RWPE2 (cell line): ENCODE data around the gene PER2.

Experiments
- ATAC-seq: fragments of 200-7000 bp; cut with Tn5 transposase; 3 replicates; pipeline ENCODE4 v1.9.1; 2021; ENCODE audit warnings: low read depth
- DNase-seq: peaks from one replicate; pipeline ENCODE4 v3.0.0-alpha.2; 2020; ENCODE audit warnings: low spot score
- H3K27ac ChIP-seq: fragments of 450-650 bp; 2 replicates; pipeline ENCODE4 v1.5.1; 2017; ENCODE audit warnings: mild to moderate bottlenecking; ENCODE audit not compliant: poor library complexity, severe bottlenecking
- H3K27me3 ChIP-seq: fragments of 250-450 bp; sonication (Bioruptor Pico); 2 replicates; pipeline ENCODE4 v1.5.1; 2021; ENCODE audit warnings: mild to moderate bottlenecking, moderate library complexity; ENCODE audit not compliant: insufficient read depth, poor library complexity, severe bottlenecking
- H3K36me3 ChIP-seq: fragments of 250-450 bp; sonication (Bioruptor Pico); 2 replicates; pipeline ENCODE4 v1.5.1; 2020; ENCODE audit warnings: low read depth, mild to moderate bottlenecking, moderate library complexity
- H3K4me1 ChIP-seq: fragments of 250-450 bp; sonication (Bioruptor Pico); 2 replicates; pipeline ENCODE4 v1.5.1; 2021; ENCODE audit warnings: mild to moderate bottlenecking, moderate library complexity; ENCODE audit not compliant: insufficient read depth, poor library complexity, severe bottlenecking
- H3K4me3 ChIP-seq: fragments of 250-450 bp; sonication (Bioruptor Pico); 2 replicates; pipeline ENCODE4 v1.5.1; 2021; ENCODE audit warnings: mild to moderate bottlenecking, moderate library complexity; ENCODE audit not compliant: severe bottlenecking
- H3K9me3 ChIP-seq: fragments of 250-450 bp; sonication (Bioruptor Pico); 2 replicates; pipeline ENCODE4 v1.5.1; 2021; ENCODE audit warnings: mild to moderate bottlenecking, moderate library complexity; ENCODE audit not compliant: severe bottlenecking
- CTCF ChIP-seq: fragments of 450-650 bp; IDR thresholded peaks from one replicate; pipeline ENCODE4 v1.5.1; 2017; ENCODE audit warnings: mild to moderate bottlenecking, moderate library complexity; ENCODE audit not compliant: poor library complexity, severe bottlenecking

PER2 gene

GRCh38 chr2:238239863-238240756, 48.3 kb downstream of the PER2 start, which contains the start of gene HES6:
Gene HES6 (minus strand): TSS chr2:238240038. CDS start chr2:238239905, 133 bp downstream.
- peak within 1 kb of the TSS; percentile 65 for H3K4me3 ChIP-seq
- no peaks in the 10 kb centered on the region for H3K4me1 ChIP-seq
- DNase-seq: peak; percentile 86
- no peaks in the 10 kb centered on the region for H3K9me3 ChIP-seq
- no peak within 1 kb of the TSS for H3K27ac ChIP-seq
- peak; percentile 83 for ATAC-seq
- H3K36me3 ChIP-seq: 0 out of 2 replicates have a peak, but pooled peaks cover 1% of the 10 kb centered on the region
- H3K27me3 ChIP-seq: peaks cover 3% of the 10 kb centered on the region
- peak; percentile 15 for TF ChIP-seq CTCF

- peaks cover 3% of the 10 kb centered on the region for H3K27me3 ChIP-seq
- H3K27ac ChIP-seq: no peak overlapping the region
- no peaks in the 10 kb centered on the region for H3K9me3 ChIP-seq
- peak; percentile 51 for DNase-seq
- H3K4me3 ChIP-seq: peak overlapping the region; percentile 65
- no peak for TF ChIP-seq CTCF
- no peaks in the 10 kb centered on the region for H3K36me3 ChIP-seq
- no peak for ATAC-seq
- no peaks in the 10 kb centered on the region for H3K4me1 ChIP-seq
Measured at GRCh38 chr2:238239543-238239862, 48.9 kb downstream of the PER2 start.

GRCh38 chr2:238238766-238239542, 49.5 kb downstream of the PER2 start:
- no peak for ATAC-seq
- DNase-seq: peak; percentile 51
- H3K9me3 ChIP-seq: no peaks in the 10 kb centered on the region

GRCh38 chr2:238238311-238238765, 50.1 kb downstream of the PER2 start:
- no peaks in the 10 kb centered on the region for H3K36me3 ChIP-seq
- H3K9me3 ChIP-seq: no peaks in the 10 kb centered on the region
- no peak for TF ChIP-seq CTCF
- ATAC-seq: no peak
- peaks cover 3% of the 10 kb centered on the region for H3K27me3 ChIP-seq
- H3K4me1 ChIP-seq: no peaks in the 10 kb centered on the region
- DNase-seq: peak; percentile 14
- H3K27ac ChIP-seq: no peak overlapping the region
- H3K4me3 ChIP-seq: no peak overlapping the region

More at GRCh38 chr2:238238766-238239542, 49.5 kb downstream of the PER2 start:
- H3K27ac ChIP-seq: no peak overlapping the region
- peaks cover 3% of the 10 kb centered on the region for H3K27me3 ChIP-seq
- peak overlapping the region; percentile 65 for H3K4me3 ChIP-seq
- no peak for TF ChIP-seq CTCF
- H3K36me3 ChIP-seq: no peaks in the 10 kb centered on the region
- no peaks in the 10 kb centered on the region for H3K4me1 ChIP-seq
